Heart left ventricle (tissue), 13 donors: Measurements from ENCODE around the gene ACD.

Experiments
- CTCF ChIP-seq, 12 donors: fragments of 200-600 bp; sonication (generic) in 4 of 12; IDR thresholded peaks; one replicate each; pipeline versions ENCODE4 v1.5.0 to v1.8.0; 2018 to 2022; ENCODE audit warnings: antibody characterized with exemption in 12 of 12, mild to moderate bottlenecking in 5 of 12
- POLR2A ChIP-seq, 2 donors: fragments of 450-650 bp; IDR thresholded peaks; one replicate each; pipeline ENCODE4 v1.6.1; 2017; ENCODE audit warnings: antibody characterized with exemption in 2 of 2, mild to moderate bottlenecking in 2 of 2, moderate library complexity in 2 of 2
- donor health status: ischemic (EF 13 %, LVEDD 7.1; RV severe dilation, severe dysfunction).
- donor health status: DM: no; HTN: yes; CAD: no.
- donor health status: DM: no; HTN: no; CAD: no.
- donor health status: ischemic (EF 25% LVEDD 6.9; RV normal size, moderate dysfunction).
- donor health status: ischemic (EF 25% LVEDD 5.7; RV mildly dilated, moderate dysfunction).
- donor health status: ischemic (EF 35%, LVEDD 5.7; RV mildly dilated, moderate dysfunction).
- donor health status: nonischemic (EF 11% LVEDD 7.7; RV severe dilation, severe dysfunction).
- donor health status: DM: yes; HTN: yes; CAD: no.
- donor health status: PGD.
- donor health status: ischemic (EF 29% LVEDD 5.4; RV normal size, mild dysfunction).
- donor health status: nonischemic (EF 23%, LVEDD 6.1; RV moderate dilation, normal function).

GRCh38 chr16:67613808-67614207 is 46.3 kb downstream of the ACD start:
- TF ChIP-seq CTCF (IDR thresholded peaks at IDR 0.05), result no peak
- TF ChIP-seq POLR2A (IDR thresholded peaks at IDR 0.05), result no peak
